Activated T-cell treated with anti-CD3 and anti-CD28 coated beads, Interleukin-2, amount 50 U/mL, for 1 hour (primary cell): ENCODE measurements around the gene SYAP1.
"Not testable (repeated sequence)": the region's sequence is repeated elsewhere in the genome, so short reads cannot be mapped to it uniquely, and the experiment has no call there.

Experiments
- DNase-seq: peaks from one replicate; pipeline ENCODE4 v3.0.0-alpha.2; 2020

Gene SYAP1

GRCh38 chrX:16726347-16726988 lies 7.1 kb downstream of the SYAP1 start:
- not testable (repeated sequence) for DNase-seq

GRCh38 chrX:16727637-16728036 lies 8.2 kb downstream of the SYAP1 start:
- DNase-seq = no peak

GRCh38 chrX:16730450-16730849 lies 11.0 kb downstream of the SYAP1 start:
- no peak for DNase-seq

GRCh38 chrX:16733013-16733412 lies 13.6 kb downstream of the SYAP1 start:
- no peak for DNase-seq

GRCh38 chrX:16737024-16737423 lies 17.6 kb downstream of the SYAP1 start:
- no peak for DNase-seq

- DNase-seq = no peak
Measured at GRCh38 chrX:16739574-16739973, 20.2 kb downstream of the SYAP1 start.

- no peak for DNase-seq
Measured at GRCh38 chrX:16743604-16744325, 24.4 kb downstream of the SYAP1 start.

- DNase-seq = no peak
Measured at GRCh38 chrX:16745102-16745501, 25.7 kb downstream of the SYAP1 start.

- no peak for DNase-seq
Measured at GRCh38 chrX:16745659-16746058, 26.2 kb downstream of the SYAP1 start.

- DNase-seq = no peak
Measured at GRCh38 chrX:16748425-16748824, 29.0 kb downstream of the SYAP1 start.

GRCh38 chrX:16750136-16750535 lies 30.7 kb downstream of the SYAP1 start:
- DNase-seq = no peak

GRCh38 chrX:16754019-16754418 lies 34.6 kb downstream of the SYAP1 start:
- DNase-seq = no peak

- DNase-seq = no peak
Measured at GRCh38 chrX:16756724-16757123, 37.3 kb downstream of the SYAP1 start.

GRCh38 chrX:16761500-16761899 lies 42.1 kb downstream of the SYAP1 start:
- DNase-seq = not testable (repeated sequence)

- no peak for DNase-seq
Measured at GRCh38 chrX:16762579-16762978, 43.2 kb downstream of the SYAP1 start.

GRCh38 chrX:16765594-16765993 lies 46.2 kb downstream of the SYAP1 start:
- DNase-seq = no peak

- DNase-seq = no peak
Measured at GRCh38 chrX:16770970-16771482, 51.6 kb downstream of the SYAP1 start.

GRCh38 chrX:16771483-16772398 lies 52.3 kb downstream of the SYAP1 start:
- DNase-seq = no peak

- DNase-seq = no peak
Measured at GRCh38 chrX:16772460-16772859, 53.0 kb downstream of the SYAP1 start.

GRCh38 chrX:16774746-16775145 lies 55.3 kb downstream of the SYAP1 start:
- DNase-seq = no peak

GRCh38 chrX:16778545-16778944 lies 59.1 kb downstream of the SYAP1 start:
- no peak for DNase-seq

GRCh38 chrX:16778993-16779392 lies 59.6 kb downstream of the SYAP1 start:
- no peak for DNase-seq

- not testable (repeated sequence) for DNase-seq
Measured at GRCh38 chrX:16779815-16780214, 60.4 kb downstream of the SYAP1 start.
